ENCODE measurements around the gene PHLPP1.
"Not testable (repeated sequence)": the region's sequence is repeated elsewhere in the genome, so short reads cannot be mapped to it uniquely, and the experiment has no call there.

PHLPP1 gene

DNA sequence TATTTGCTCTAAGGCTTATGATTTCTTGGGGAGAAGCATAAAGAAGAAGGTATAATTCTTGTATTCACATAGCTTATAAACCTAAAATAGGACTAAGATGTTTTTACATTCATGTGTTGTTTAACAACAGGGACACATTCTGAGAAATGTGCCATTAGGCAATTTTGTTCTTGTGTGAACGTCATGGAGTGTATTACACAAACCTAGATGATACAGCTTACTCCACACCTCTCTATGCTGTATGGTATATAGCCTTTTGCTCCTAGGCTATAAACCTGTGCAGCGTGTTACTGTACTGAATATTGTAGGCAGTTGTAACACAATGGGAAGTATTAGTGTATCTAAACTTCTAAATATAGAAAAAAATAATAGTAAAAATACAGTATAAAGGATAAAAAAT is 92.1 kb downstream of the PHLPP1 start:
- H3K27me3 ChIP-seq (ENCODE audit: insufficient read depth, low read length, poor library complexity, severe bottlenecking), result no peaks in the 10 kb centered on the region
- no peak overlapping the region for H3K4me3 ChIP-seq (ENCODE audit: low read length, poor library complexity, severe bottlenecking)
- H4K20me1 ChIP-seq (ENCODE audit: insufficient read depth, low read length, poor library complexity, severe bottlenecking), result no peaks in the 10 kb centered on the region
- no peaks in the 10 kb centered on the region for H3F3A ChIP-seq (ENCODE audit: low read depth)
- H3K9me3 ChIP-seq (ENCODE audit: insufficient read depth, low read depth, low read length), result no peaks in the 10 kb centered on the region
- H3K4me1 ChIP-seq (ENCODE audit: insufficient read depth, low read length, poor library complexity, severe bottlenecking), result peaks cover 11% of the 10 kb centered on the region
- no peaks in the 10 kb centered on the region for H3K36me3 ChIP-seq (ENCODE audit: insufficient read depth, low read length)
- peaks cover 68% of the 10 kb centered on the region for H3K79me2 ChIP-seq (ENCODE audit: insufficient read depth, low read length)
- H2AFZ ChIP-seq (ENCODE audit: low read length), result no peak overlapping the region
- no peak overlapping the region for H3K9ac ChIP-seq (ENCODE audit: low read depth, low read length, poor library complexity, severe bottlenecking)
- H3K4me2 ChIP-seq (ENCODE audit: low read depth, low read length, poor library complexity, severe bottlenecking), result no peak overlapping the region
- H3K9me2 ChIP-seq (replicated peaks; ENCODE audit: low read depth, low read length), result no peaks in the 10 kb centered on the region
- TF ChIP-seq, protein P1, sequence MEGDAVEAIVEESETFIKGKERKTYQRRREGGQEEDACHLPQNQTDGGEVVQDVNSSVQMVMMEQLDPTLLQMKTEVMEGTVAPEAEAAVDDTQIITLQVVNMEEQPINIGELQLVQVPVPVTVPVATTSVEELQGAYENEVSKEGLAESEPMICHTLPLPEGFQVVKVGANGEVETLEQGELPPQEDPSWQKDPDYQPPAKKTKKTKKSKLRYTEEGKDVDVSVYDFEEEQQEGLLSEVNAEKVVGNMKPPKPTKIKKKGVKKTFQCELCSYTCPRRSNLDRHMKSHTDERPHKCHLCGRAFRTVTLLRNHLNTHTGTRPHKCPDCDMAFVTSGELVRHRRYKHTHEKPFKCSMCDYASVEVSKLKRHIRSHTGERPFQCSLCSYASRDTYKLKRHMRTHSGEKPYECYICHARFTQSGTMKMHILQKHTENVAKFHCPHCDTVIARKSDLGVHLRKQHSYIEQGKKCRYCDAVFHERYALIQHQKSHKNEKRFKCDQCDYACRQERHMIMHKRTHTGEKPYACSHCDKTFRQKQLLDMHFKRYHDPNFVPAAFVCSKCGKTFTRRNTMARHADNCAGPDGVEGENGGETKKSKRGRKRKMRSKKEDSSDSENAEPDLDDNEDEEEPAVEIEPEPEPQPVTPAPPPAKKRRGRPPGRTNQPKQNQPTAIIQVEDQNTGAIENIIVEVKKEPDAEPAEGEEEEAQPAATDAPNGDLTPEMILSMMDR (conservative IDR thresholded peaks at IDR 0.05; ENCODE audit: low read length), result no peak
- TF ChIP-seq EZH2phosphoT487 (IDR thresholded peaks at IDR 0.05; ENCODE audit: borderline replicate concordance), result no peak

- no peak for TF ChIP-seq EZH2phosphoT487 (IDR thresholded peaks at IDR 0.05; ENCODE audit: borderline replicate concordance)
- TF ChIP-seq, protein P1 (conservative IDR thresholded peaks at IDR 0.05; ENCODE audit: low read length), result no peak
- Histone ChIP-seq H3F3A (ENCODE audit: low read depth) (peaks cover 6% of the 10 kb centered on the region; the same call in 1 of the 2 replicates), H3K9me3 (ENCODE audit: insufficient read depth, low read depth, low read length) (no peaks in the 10 kb centered on the region), H3K4me1 (ENCODE audit: insufficient read depth, low read length, poor library complexity, severe bottlenecking) (peaks cover 15% of the 10 kb centered on the region), H3K4me3 (ENCODE audit: low read length, poor library complexity, severe bottlenecking) (no peak overlapping the region), H3K79me2 (ENCODE audit: insufficient read depth, low read length) (peaks cover 69% of the 10 kb centered on the region), H4K20me1 (ENCODE audit: insufficient read depth, low read length, poor library complexity, severe bottlenecking) (no peaks in the 10 kb centered on the region), H3K9me2 (replicated peaks; ENCODE audit: low read depth, low read length) (no peaks in the 10 kb centered on the region), H3K36me3 (ENCODE audit: insufficient read depth, low read length) (no peaks in the 10 kb centered on the region), H3K9ac (ENCODE audit: low read depth, low read length, poor library complexity, severe bottlenecking) (no peak overlapping the region), H2AFZ (ENCODE audit: low read length) (no peak overlapping the region), H3K27me3 (ENCODE audit: insufficient read depth, low read length, poor library complexity, severe bottlenecking) (no peaks in the 10 kb centered on the region), H3K4me2 (ENCODE audit: low read depth, low read length, poor library complexity, severe bottlenecking) (no peak overlapping the region)
These were observed 92.8 kb downstream of the PHLPP1 start for GRCh38 chr18:62808123-62808522.

GRCh38 chr18:62809445-62809844 is 94.1 kb downstream of the PHLPP1 start:
- not testable (repeated sequence) for H3K9ac ChIP-seq (ENCODE audit: low read depth, low read length, poor library complexity, severe bottlenecking); H2AFZ ChIP-seq (ENCODE audit: low read length); H3K36me3 ChIP-seq (ENCODE audit: insufficient read depth, low read length); H3K27me3 ChIP-seq (ENCODE audit: insufficient read depth, low read length, poor library complexity, severe bottlenecking); H3F3A ChIP-seq (ENCODE audit: low read depth); H3K4me2 ChIP-seq (ENCODE audit: low read depth, low read length, poor library complexity, severe bottlenecking); H3K9me2 ChIP-seq (replicated peaks; ENCODE audit: low read depth, low read length); H4K20me1 ChIP-seq (ENCODE audit: insufficient read depth, low read length, poor library complexity, severe bottlenecking); H3K4me3 ChIP-seq (ENCODE audit: low read length, poor library complexity, severe bottlenecking); H3K9me3 ChIP-seq (ENCODE audit: insufficient read depth, low read depth, low read length)
- Histone ChIP-seq H3K79me2 (ENCODE audit: insufficient read depth, low read length) (peaks cover 63% of the 10 kb centered on the region), H3K4me1 (ENCODE audit: insufficient read depth, low read length, poor library complexity, severe bottlenecking) (peaks cover 28% of the 10 kb centered on the region)

DNA sequence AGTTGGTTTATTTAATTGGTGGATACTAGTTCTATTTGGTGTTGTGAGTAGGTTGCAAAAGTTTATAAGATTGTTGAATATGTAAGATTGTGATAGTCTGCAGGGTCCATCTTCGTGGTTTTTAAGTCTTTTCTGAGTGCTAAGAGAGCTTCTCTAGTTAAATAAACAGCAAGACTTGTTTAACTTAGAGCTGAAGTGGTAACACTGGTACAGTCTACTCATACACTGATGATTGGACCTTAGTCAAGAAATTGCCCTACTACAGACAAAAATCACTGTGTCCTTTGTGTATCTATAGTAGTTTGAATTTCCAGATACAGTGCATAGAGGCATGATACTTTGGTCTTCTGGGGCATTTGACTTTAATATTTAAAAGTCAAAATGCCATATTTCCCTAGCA is 94.6 kb downstream of the PHLPP1 start:
- Histone ChIP-seq H3K9me2 (replicated peaks; ENCODE audit: low read depth, low read length) (no peaks in the 10 kb centered on the region), H3K27me3 (ENCODE audit: insufficient read depth, low read length, poor library complexity, severe bottlenecking) (no peaks in the 10 kb centered on the region), H2AFZ (ENCODE audit: low read length) (no peak overlapping the region), H3K4me2 (ENCODE audit: low read depth, low read length, poor library complexity, severe bottlenecking) (no peak overlapping the region), H3K4me1 (ENCODE audit: insufficient read depth, low read length, poor library complexity, severe bottlenecking) (peaks cover 32% of the 10 kb centered on the region), H3K79me2 (ENCODE audit: insufficient read depth, low read length) (peaks cover 66% of the 10 kb centered on the region), H3K4me3 (ENCODE audit: low read length, poor library complexity, severe bottlenecking) (no peak overlapping the region), H4K20me1 (ENCODE audit: insufficient read depth, low read length, poor library complexity, severe bottlenecking) (no peaks in the 10 kb centered on the region), H3F3A (ENCODE audit: low read depth) (peaks cover 7% of the 10 kb centered on the region; the same call in 1 of the 2 replicates), H3K9ac (ENCODE audit: low read depth, low read length, poor library complexity, severe bottlenecking) (no peak overlapping the region), H3K9me3 (ENCODE audit: insufficient read depth, low read depth, low read length) (no peaks in the 10 kb centered on the region), H3K36me3 (ENCODE audit: insufficient read depth, low read length) (no peaks in the 10 kb centered on the region)
- TF ChIP-seq, protein P1 (conservative IDR thresholded peaks at IDR 0.05; ENCODE audit: low read length), result no peak
- TF ChIP-seq EZH2phosphoT487 (IDR thresholded peaks at IDR 0.05; ENCODE audit: borderline replicate concordance), result no peak
